Mucosa of descending colon (tissue), 3 donors: Measurements from ENCODE around the gene PDS5B. TPM values are rescaled to one million over a fixed set of nuclear protein-coding genes. Genes with fewer than 3 reads are reported as not detected.

Source experiments
- ATAC-seq: fragments of 200-7000 bp; cut with Tn5 transposase; one replicate; pipeline ENCODE4 v1.9.1; 2020; ENCODE audit warnings: mild to moderate bottlenecking, moderate library complexity
- DNase-seq, 3 donors: peaks; one replicate each; pipeline ENCODE4 v3.0.0-alpha.2; 2020
- H3K36me3 ChIP-seq: fragments of 200-600 bp; one replicate; pipeline ENCODE4 v1.8.0; 2021; ENCODE audit warnings: low read depth, mild to moderate bottlenecking
- H3K4me1 ChIP-seq: fragments of 200-600 bp; one replicate; pipeline ENCODE4 v1.8.0; 2021; ENCODE audit warnings: low read depth, mild to moderate bottlenecking
- H3K4me3 ChIP-seq: fragments of 200-600 bp; one replicate; pipeline ENCODE4 v1.8.0; 2021; ENCODE audit warnings: mild to moderate bottlenecking
- H3K9me3 ChIP-seq: fragments of 200-600 bp; one replicate; pipeline ENCODE4 v1.8.0; 2021; ENCODE audit warnings: mild to moderate bottlenecking
- intact Hi-C, 2 donors: fragments of 100-400 bp; cut with DNase I in 1 of 2; cut with micrococcal nuclease in 1 of 2; formaldehyde crosslinking; loops; one replicate each; pipeline versions ENCODE4 v1.11.0 to v1.11.1; 2022; cut with DNase I, micrococcal nuclease
- total RNA-seq, 3 donors: library from RNA; stranded (reverse); fragmentation: NEBNext Ultra II Directional in 2 of 3; extraction: Animal tissue kit (Norgen Biotek cat#: 25700) in 2 of 3; gene quantifications; one replicate each; pipeline versions ENCODE4 v1.2.1 to v1.2.4, GENCODE V29; 2021 to 2023
- TF ChIP-seq, protein P1 (sequence below): fragments of 200-600 bp; IDR thresholded peaks from one replicate; pipeline ENCODE4 v1.8.0; 2022; ENCODE audit warnings: antibody characterized with exemption, mild to moderate bottlenecking
- donor health status: DM: no; HTN: no; CAD: no; lungs with moderate emphysema.
- donor health status: DM: no; HTN: no; CAD: no.
- donor health status: DM: no; HTN: yes; CAD: no.

Gene PDS5B
- total RNA-seq, 3 donors from 2014 or later = 25.2 to 66.7 (median 27.5) TPM

DNA sequence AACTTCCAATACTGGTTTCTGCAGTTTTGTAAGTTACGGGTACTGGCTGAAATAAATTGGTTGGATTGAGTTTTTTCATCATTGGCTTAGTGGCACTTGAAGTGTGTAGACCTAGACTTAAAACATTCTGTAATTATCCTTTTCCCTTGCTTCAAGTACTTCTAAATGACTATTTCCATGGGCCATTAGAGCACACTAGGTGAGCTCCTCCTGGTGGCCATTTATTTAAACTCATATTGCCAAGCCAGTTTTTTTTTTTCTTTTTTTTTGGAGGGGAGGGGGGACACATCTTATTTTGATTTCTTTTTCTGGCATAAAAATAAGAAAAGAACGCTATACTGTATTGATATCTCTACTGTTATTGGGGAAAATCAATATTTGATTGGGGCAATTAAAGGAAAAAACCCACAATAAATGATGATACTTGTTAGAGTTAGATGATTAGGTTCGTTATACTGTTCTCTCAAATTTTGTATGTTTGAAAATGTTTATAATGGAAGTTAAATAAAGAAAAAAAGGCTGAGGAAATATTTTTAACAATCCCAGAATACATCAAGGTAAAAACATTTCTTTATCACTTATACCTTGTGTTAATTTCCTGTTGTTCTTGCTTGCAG is 82.9 kb downstream of the PDS5B start:
- TF ChIP-seq, protein P1, sequence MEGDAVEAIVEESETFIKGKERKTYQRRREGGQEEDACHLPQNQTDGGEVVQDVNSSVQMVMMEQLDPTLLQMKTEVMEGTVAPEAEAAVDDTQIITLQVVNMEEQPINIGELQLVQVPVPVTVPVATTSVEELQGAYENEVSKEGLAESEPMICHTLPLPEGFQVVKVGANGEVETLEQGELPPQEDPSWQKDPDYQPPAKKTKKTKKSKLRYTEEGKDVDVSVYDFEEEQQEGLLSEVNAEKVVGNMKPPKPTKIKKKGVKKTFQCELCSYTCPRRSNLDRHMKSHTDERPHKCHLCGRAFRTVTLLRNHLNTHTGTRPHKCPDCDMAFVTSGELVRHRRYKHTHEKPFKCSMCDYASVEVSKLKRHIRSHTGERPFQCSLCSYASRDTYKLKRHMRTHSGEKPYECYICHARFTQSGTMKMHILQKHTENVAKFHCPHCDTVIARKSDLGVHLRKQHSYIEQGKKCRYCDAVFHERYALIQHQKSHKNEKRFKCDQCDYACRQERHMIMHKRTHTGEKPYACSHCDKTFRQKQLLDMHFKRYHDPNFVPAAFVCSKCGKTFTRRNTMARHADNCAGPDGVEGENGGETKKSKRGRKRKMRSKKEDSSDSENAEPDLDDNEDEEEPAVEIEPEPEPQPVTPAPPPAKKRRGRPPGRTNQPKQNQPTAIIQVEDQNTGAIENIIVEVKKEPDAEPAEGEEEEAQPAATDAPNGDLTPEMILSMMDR = peak; percentile 21
- DNase-seq = peak in 1 of 3 donors; percentile 44
- intact Hi-C loops = no loop called here
- Histone ChIP-seq H3K4me3 (no peak overlapping the region), H3K9me3 (no peaks in the 10 kb centered on the region), H3K4me1 (no peaks in the 10 kb centered on the region), H3K36me3 (no peaks in the 10 kb centered on the region)
- peak; percentile 48 for ATAC-seq

DNA sequence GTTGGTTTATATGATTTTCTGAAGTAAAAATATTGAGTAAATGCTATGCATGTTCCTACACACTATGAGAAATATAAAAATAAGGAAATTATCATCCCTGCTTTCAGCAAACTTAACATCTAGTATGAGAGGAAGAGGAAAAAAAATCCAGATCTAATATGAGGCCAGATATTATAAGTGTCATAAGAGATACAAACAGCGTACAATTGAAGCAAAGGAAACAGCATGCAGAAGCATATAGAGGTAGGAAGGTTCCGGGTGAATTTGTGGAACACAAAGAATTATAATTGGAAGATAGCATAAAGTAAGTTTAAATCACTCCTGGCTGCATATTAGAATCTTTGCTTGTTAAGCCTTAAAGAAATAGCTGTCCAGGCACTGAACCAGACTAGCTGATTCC is 88.3 kb downstream of the PDS5B start:
- DNase-seq = no peak
- Histone ChIP-seq H3K9me3 (no peaks in the 10 kb centered on the region), H3K4me3 (no peak overlapping the region), H3K4me1 (no peaks in the 10 kb centered on the region), H3K36me3 (no peaks in the 10 kb centered on the region)
- intact Hi-C loops = no loop called here
- no peak for ATAC-seq
- TF ChIP-seq, protein P1 = no peak

DNA sequence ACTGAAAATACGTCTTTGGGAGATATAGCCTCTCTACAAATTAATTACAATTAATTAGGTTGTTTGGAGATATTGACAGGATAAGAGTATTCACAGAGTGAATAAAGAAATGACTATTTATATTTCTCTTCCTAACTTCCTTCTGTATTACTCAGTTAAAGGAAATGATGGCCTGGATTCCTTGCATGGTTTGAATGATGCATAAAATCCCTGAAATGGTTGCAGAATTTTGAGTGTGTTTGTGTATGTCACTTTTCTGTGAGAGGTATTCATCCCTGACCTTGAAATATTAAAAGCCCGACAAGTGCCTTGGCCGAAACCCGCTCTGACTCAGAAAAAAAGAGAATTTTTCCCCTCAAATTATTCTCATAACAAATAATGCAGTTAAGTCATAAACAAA is 90.0 kb downstream of the PDS5B start:
- ATAC-seq (no peak), DNase-seq (no peak)
- Histone ChIP-seq H3K4me1 (no peaks in the 10 kb centered on the region), H3K4me3 (no peak overlapping the region), H3K36me3 (no peaks in the 10 kb centered on the region), H3K9me3 (no peaks in the 10 kb centered on the region)
- intact Hi-C loops = no loop called here
- TF ChIP-seq, protein P1 = no peak

DNA sequence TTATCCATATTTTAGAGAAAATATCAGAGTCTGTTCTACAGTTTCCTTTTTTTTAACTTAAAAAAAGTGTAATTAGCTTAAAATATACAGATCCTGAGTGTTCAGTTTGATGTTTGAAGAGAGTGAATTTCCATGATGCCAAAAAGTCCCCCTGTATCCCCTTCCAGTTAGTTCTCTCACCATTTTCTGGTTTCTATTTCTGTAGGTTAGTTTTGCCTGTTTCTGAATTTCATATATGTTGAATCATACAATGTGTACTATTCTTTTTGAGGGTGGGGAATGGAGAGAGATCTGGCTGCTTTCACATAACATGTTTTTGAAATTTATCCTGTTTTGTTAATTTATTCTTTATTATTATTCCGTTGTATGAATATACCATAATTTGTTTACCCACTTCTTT is 95.9 kb downstream of the PDS5B start:
- intact Hi-C loops = no loop called here
- no peak overlapping the region for H3K4me3 ChIP-seq
- no peaks in the 10 kb centered on the region for H3K36me3 ChIP-seq
- TF ChIP-seq, protein P1 = no peak
- H3K4me1 ChIP-seq = no peaks in the 10 kb centered on the region
- DNase-seq (no peak), ATAC-seq (no peak)
- H3K9me3 ChIP-seq = no peaks in the 10 kb centered on the region

DNA sequence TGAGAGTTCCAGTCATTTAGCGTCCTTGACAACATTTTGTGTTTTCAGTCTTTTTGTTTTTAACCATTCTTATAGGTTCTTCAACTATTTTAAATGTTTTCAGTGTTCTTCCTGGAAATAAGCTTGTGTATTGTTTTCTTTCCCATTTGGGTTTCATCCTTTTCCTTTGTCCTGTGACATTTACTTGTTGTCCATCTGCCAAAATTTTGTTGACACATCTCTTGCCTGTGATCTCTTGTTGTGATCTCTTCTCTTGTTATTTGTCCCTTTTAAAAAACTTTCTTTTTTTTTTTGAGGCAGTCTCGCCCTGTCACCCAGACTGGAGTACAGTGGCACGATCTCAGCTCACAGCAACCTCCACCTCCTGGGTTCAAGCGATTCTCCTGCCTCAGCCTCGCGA is 96.5 kb downstream of the PDS5B start:
- Histone ChIP-seq H3K36me3 (no peaks in the 10 kb centered on the region), H3K4me3 (no peak overlapping the region), H3K4me1 (no peaks in the 10 kb centered on the region), H3K9me3 (no peaks in the 10 kb centered on the region)
- TF ChIP-seq, protein P1 = no peak
- DNase-seq (no peak), ATAC-seq (no peak)
- intact Hi-C loops = no loop called here

DNA sequence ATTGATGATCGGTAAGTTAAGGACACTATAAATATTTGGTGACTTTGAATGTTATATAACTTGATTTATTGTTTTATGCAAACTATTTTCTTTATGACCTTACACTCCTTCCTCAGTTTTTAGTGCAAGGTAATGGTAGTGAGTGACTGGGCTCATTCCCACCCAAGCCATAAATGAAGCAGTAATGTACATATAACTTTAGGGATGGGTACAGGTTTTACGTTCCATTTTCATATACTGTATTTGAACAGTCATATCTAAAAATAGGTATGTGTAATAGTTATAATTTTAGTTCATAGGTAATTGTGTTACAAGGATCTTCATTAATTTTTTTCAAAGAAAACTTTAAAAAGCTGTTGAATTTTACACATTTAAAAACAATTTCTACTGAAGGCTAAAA is 101.0 kb downstream of the PDS5B start:
- H3K36me3 ChIP-seq = no peaks in the 10 kb centered on the region
- H3K4me3 ChIP-seq = no peak overlapping the region
- intact Hi-C loops = no loop called here
- TF ChIP-seq, protein P1 = no peak
- no peaks in the 10 kb centered on the region for H3K4me1 ChIP-seq
- ATAC-seq (peak; percentile 71), DNase-seq (no peak)
- no peaks in the 10 kb centered on the region for H3K9me3 ChIP-seq
